Stimulated activated memory B cell treated with anti-CD40 and anti-IgM and Interleukin-4, amounts not matched to agents 10 μg/mL and 1 μg/mL and 100 μg/mL, for 72 hours (primary cell): ENCODE results near the gene SCN4B.

ENCODE experiments used
- ATAC-seq: fragments of 150-1000 bp; cut with Tn5 transposase; 2 replicates; pipeline ENCODE4 v1.10.0; 2021
- H3K27ac Mint-ChIP-seq: one replicate; pipeline ENCODE4 v1.8.0; 2022; ENCODE audit warnings: mild to moderate bottlenecking, mixed read lengths
- H3K27me3 Mint-ChIP-seq: one replicate; pipeline ENCODE4 v1.8.0; 2022; ENCODE audit warnings: mixed read lengths
- H3K36me3 Mint-ChIP-seq: one replicate; pipeline ENCODE4 v1.8.0; 2022; ENCODE audit warnings: mixed read lengths
- H3K4me1 Mint-ChIP-seq: one replicate; pipeline ENCODE4 v1.8.0; 2022; ENCODE audit warnings: mixed read lengths
- H3K4me3 Mint-ChIP-seq: one replicate; pipeline ENCODE4 v1.8.0; 2022; ENCODE audit warnings: mild to moderate bottlenecking, moderate library complexity, mixed read lengths
- H3K9me3 Mint-ChIP-seq: one replicate; pipeline ENCODE4 v1.8.0; 2022; ENCODE audit warnings: mixed read lengths

The SCN4B gene

GRCh38 chr11:118133816-118134215 lies 18.8 kb downstream of the SCN4B start:
- Mint-ChIP-seq H3K27ac (no peak overlapping the region), H3K9me3 (no peaks in the 10 kb centered on the region), H3K4me1 (no peaks in the 10 kb centered on the region), H3K36me3 (no peaks in the 10 kb centered on the region), H3K27me3 (peaks cover 39% of the 10 kb centered on the region), H3K4me3 (no peak overlapping the region)
- no peak for ATAC-seq

GRCh38 chr11:118132385-118133151 lies 20.1 kb downstream of the SCN4B start:
- Mint-ChIP-seq H3K9me3 (no peaks in the 10 kb centered on the region), H3K36me3 (no peaks in the 10 kb centered on the region), H3K4me1 (no peaks in the 10 kb centered on the region), H3K27ac (no peak overlapping the region), H3K4me3 (no peak overlapping the region), H3K27me3 (peaks cover 40% of the 10 kb centered on the region)
- ATAC-seq, result no peak

- peaks cover 36% of the 10 kb centered on the region for H3K27me3 Mint-ChIP-seq
- no peak for ATAC-seq
- no peaks in the 10 kb centered on the region for H3K9me3 Mint-ChIP-seq
- peaks cover 6% of the 10 kb centered on the region for H3K4me1 Mint-ChIP-seq
- no peak overlapping the region for H3K4me3 Mint-ChIP-seq
- no peak overlapping the region for H3K27ac Mint-ChIP-seq
- no peaks in the 10 kb centered on the region for H3K36me3 Mint-ChIP-seq
These were observed 23.0 kb downstream of the SCN4B start for GRCh38 chr11:118129471-118130172.

GRCh38 chr11:118128721-118129470 lies 23.7 kb downstream of the SCN4B start:
- no peaks in the 10 kb centered on the region for H3K9me3 Mint-ChIP-seq
- ATAC-seq, result no peak
- H3K4me3 Mint-ChIP-seq, result no peak overlapping the region
- no peak overlapping the region for H3K27ac Mint-ChIP-seq
- H3K36me3 Mint-ChIP-seq, result no peaks in the 10 kb centered on the region
- peaks cover 28% of the 10 kb centered on the region for H3K27me3 Mint-ChIP-seq
- H3K4me1 Mint-ChIP-seq, result peaks cover 6% of the 10 kb centered on the region

GRCh38 chr11:118128310-118128709 lies 24.3 kb downstream of the SCN4B start:
- H3K4me3 Mint-ChIP-seq, result no peak overlapping the region
- H3K27me3 Mint-ChIP-seq, result peaks cover 26% of the 10 kb centered on the region
- no peak overlapping the region for H3K27ac Mint-ChIP-seq
- H3K4me1 Mint-ChIP-seq, result peaks cover 6% of the 10 kb centered on the region
- H3K36me3 Mint-ChIP-seq, result no peaks in the 10 kb centered on the region
- no peak for ATAC-seq
- H3K9me3 Mint-ChIP-seq, result no peaks in the 10 kb centered on the region

- no peaks in the 10 kb centered on the region for H3K9me3 Mint-ChIP-seq
- H3K27me3 Mint-ChIP-seq, result peaks cover 26% of the 10 kb centered on the region
- H3K27ac Mint-ChIP-seq, result peak overlapping the region; percentile 31
- H3K36me3 Mint-ChIP-seq, result no peaks in the 10 kb centered on the region
- ATAC-seq, result peak; percentile 69
- no peak overlapping the region for H3K4me3 Mint-ChIP-seq
- peaks cover 6% of the 10 kb centered on the region for H3K4me1 Mint-ChIP-seq
These were observed 26.4 kb downstream of the SCN4B start for GRCh38 chr11:118126082-118126838.

- Mint-ChIP-seq H3K9me3 (peaks cover 6% of the 10 kb centered on the region), H3K27ac (no peak overlapping the region)
- ATAC-seq, result no peak
These were observed 27.6 kb downstream of the SCN4B start for GRCh38 chr11:118124929-118125535.

GRCh38 chr11:118120793-118121192 lies 31.8 kb downstream of the SCN4B start:
- Mint-ChIP-seq H3K27me3 (no peaks in the 10 kb centered on the region), H3K9me3 (peaks cover 6% of the 10 kb centered on the region), H3K4me3 (no peak overlapping the region), H3K4me1 (peaks cover 25% of the 10 kb centered on the region), H3K36me3 (no peaks in the 10 kb centered on the region), H3K27ac (no peak overlapping the region)
- no peak for ATAC-seq

More at GRCh38 chr11:118124929-118125535, 27.6 kb downstream of the SCN4B start:
- Mint-ChIP-seq H3K27me3 (peaks cover 26% of the 10 kb centered on the region), H3K36me3 (no peaks in the 10 kb centered on the region), H3K4me3 (no peak overlapping the region), H3K4me1 (peaks cover 6% of the 10 kb centered on the region)

GRCh38 chr11:118117790-118118601 lies 34.6 kb downstream of the SCN4B start:
- peak; percentile 88 for ATAC-seq
- peaks cover 6% of the 10 kb centered on the region for H3K9me3 Mint-ChIP-seq
- H3K27me3 Mint-ChIP-seq, result peaks cover 20% of the 10 kb centered on the region
- peaks cover 31% of the 10 kb centered on the region for H3K4me1 Mint-ChIP-seq
- H3K27ac Mint-ChIP-seq, result peak overlapping the region; percentile 13
- no peak overlapping the region for H3K4me3 Mint-ChIP-seq
- H3K36me3 Mint-ChIP-seq, result no peaks in the 10 kb centered on the region

- Mint-ChIP-seq H3K4me3 (no peak overlapping the region), H3K9me3 (no peaks in the 10 kb centered on the region), H3K27me3 (peaks cover 36% of the 10 kb centered on the region), H3K36me3 (no peaks in the 10 kb centered on the region), H3K27ac (no peak overlapping the region), H3K4me1 (peaks cover 31% of the 10 kb centered on the region)
- ATAC-seq, result no peak
These were observed 37.6 kb downstream of the SCN4B start for GRCh38 chr11:118115048-118115447.

GRCh38 chr11:118114266-118114665 lies 38.4 kb downstream of the SCN4B start:
- no peak for ATAC-seq
- no peak overlapping the region for H3K27ac Mint-ChIP-seq
- no peaks in the 10 kb centered on the region for H3K9me3 Mint-ChIP-seq
- H3K4me3 Mint-ChIP-seq, result no peak overlapping the region
- peaks cover 31% of the 10 kb centered on the region for H3K4me1 Mint-ChIP-seq
- H3K27me3 Mint-ChIP-seq, result peaks cover 36% of the 10 kb centered on the region
- H3K36me3 Mint-ChIP-seq, result no peaks in the 10 kb centered on the region

- Mint-ChIP-seq H3K27me3 (peaks cover 36% of the 10 kb centered on the region), H3K27ac (no peak overlapping the region), H3K9me3 (no peaks in the 10 kb centered on the region), H3K4me3 (no peak overlapping the region), H3K36me3 (no peaks in the 10 kb centered on the region), H3K4me1 (peaks cover 23% of the 10 kb centered on the region)
- ATAC-seq, result no peak
These were observed 39.8 kb downstream of the SCN4B start for GRCh38 chr11:118112711-118113430.

- Mint-ChIP-seq H3K27ac (no peak overlapping the region), H3K4me3 (no peak overlapping the region), H3K27me3 (peaks cover 43% of the 10 kb centered on the region), H3K9me3 (no peaks in the 10 kb centered on the region), H3K4me1 (peaks cover 12% of the 10 kb centered on the region), H3K36me3 (no peaks in the 10 kb centered on the region)
- ATAC-seq, result no peak
These were observed 40.9 kb downstream of the SCN4B start for GRCh38 chr11:118111744-118112035.
